ENCODE data around the gene PRKRIP1.
A peak's percentile ranks its signal among the peaks of the same experiment; 100 is the strongest.

- TF ChIP-seq CTCF (IDR thresholded peaks at IDR 0.05) (peak; percentile 67 to 81 (median 72)), POLR2A (IDR thresholded peaks at IDR 0.05) (no peak), EP300 (IDR thresholded peaks at IDR 0.05) (no peak)
These were observed 8.1 kb downstream of the PRKRIP1 start for GRCh38 chr7:102404005-102404861.
